Stimulated activated CD8-positive, alpha-beta memory T cell treated with anti-CD3 and anti-CD28 coated beads, Interleukin-2, amount 100 ng/mL, for 48 hours (primary cell): ENCODE measurements around the gene MYO3B.

Experiments
- DNase-seq, 2 donors: peaks; one replicate each; pipeline ENCODE4 v3.0.0-alpha.2; 2020; ENCODE audit warnings: low read depth in 2 of 2

MYO3B gene

DNA sequence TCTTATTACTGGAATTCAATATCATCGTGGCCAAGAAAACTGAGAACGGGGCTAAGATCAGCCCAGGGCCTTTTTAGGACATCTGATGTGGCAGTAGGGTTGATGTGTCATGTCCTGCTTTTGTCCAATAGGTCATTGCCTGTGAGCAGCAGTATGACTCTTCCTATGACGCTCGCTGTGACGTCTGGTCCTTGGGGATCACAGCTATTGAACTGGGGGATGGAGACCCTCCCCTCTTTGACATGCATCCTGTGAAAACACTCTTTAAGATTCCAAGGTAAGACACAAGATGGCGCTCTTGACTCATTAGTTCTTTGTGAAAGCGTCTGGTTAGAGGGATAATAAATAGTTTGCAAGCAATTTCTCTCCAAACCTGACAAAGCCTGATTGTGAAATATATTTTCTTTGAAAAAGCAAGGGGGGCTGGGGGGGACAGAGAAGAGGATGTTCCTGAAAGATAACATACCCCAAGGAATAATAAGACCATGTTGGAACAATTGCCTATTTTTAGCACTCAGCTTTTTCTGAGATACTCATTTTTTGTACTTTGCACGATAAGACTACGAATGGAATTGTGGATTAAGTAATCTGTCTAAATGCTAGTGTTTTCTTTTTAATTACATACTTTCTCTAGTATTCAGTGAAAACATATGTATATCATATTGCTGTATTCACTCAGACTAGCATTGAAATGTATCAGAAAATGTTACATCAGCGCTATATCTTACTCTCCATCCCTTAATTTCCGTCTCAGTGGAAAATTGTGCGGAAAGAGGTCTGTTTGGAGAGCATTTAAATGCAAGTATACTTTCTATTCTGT lies 58.1 kb downstream of the MYO3B start:
- no peak for DNase-seq

DNA sequence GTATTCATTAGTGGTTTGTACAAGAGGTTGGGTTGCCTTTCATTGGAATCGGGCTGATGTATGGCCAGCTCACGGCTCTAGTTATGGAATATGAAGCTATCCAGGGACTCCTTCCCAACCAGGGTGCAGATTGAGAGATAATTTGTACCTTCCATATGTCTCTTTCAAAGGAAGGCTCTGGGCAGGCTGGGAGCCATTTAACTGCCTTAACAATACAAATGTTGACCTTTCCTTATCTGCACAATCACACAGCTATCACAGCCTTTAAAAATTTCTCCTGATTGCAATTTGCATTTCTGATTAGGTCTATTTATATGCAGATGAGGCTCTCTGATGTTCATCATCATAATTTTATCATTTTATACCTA lies 58.7 kb downstream of the MYO3B start:
- no peak for DNase-seq

GRCh38 chr2:170237572-170238120 lies 59.7 kb downstream of the MYO3B start:
- no peak for DNase-seq

GRCh38 chr2:170238776-170239175 lies 60.8 kb downstream of the MYO3B start:
- DNase-seq, result no peak

- DNase-seq, result no peak
Observed at GRCh38 chr2:170240629-170241028, 62.7 kb downstream of the MYO3B start.

- DNase-seq, result no peak
Observed at GRCh38 chr2:170241756-170242155, 63.8 kb downstream of the MYO3B start.

- DNase-seq, result no peak
Observed at GRCh38 chr2:170243118-170243837, 65.3 kb downstream of the MYO3B start.

- no peak for DNase-seq
Observed at GRCh38 chr2:170243898-170244297, 66.0 kb downstream of the MYO3B start.

- DNase-seq, result no peak
Observed at GRCh38 chr2:170244555-170244954, 66.6 kb downstream of the MYO3B start.

DNA sequence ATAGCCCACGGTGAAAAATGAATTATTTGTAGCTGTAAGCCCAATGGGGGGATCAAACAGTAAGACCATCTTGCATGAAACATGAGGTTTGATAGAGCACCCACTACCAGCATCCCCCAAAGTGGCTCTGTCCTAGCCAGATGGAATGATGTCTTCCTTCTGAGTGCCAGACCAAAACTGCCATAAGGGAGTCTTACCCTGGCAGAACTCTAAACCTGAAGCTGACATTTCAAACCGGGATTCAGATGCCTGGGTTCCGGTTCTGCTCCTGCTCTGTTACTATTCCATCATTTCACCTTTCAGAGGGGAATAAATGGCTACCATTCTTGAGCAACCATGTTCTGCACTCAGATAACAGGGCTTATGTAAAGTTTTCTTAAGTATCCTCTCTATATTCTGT lies 67.4 kb downstream of the MYO3B start:
- no peak for DNase-seq

- no peak for DNase-seq
Observed at GRCh38 chr2:170247333-170247732, 69.4 kb downstream of the MYO3B start.

GRCh38 chr2:170247882-170248393 lies 70.0 kb downstream of the MYO3B start:
- no peak for DNase-seq

- no peak for DNase-seq
Observed at GRCh38 chr2:170248574-170249393, 70.8 kb downstream of the MYO3B start.

DNA sequence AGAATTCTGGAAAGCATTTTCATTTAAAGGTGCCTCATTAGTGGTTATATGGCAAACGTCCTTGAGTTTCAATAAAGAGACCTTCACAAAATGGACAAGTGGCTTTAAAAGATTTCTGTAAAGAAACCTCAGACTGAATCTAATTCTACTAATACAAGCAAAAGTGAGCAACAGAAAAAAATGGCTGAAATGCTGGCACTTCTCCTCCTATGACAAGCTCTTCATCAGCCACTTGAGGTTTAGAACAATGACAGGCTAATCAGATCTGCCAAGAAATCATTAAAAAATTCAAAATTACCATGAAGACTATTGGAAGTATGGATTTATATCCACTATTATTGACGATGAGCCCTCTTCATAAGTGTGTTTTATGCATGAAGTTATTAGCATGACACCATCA lies 71.8 kb downstream of the MYO3B start:
- no peak for DNase-seq

- no peak for DNase-seq
Observed at GRCh38 chr2:170250584-170250983, 72.6 kb downstream of the MYO3B start.

GRCh38 chr2:170252414-170252813 lies 74.5 kb downstream of the MYO3B start:
- DNase-seq, result no peak

GRCh38 chr2:170253721-170254230 lies 75.8 kb downstream of the MYO3B start:
- DNase-seq, result no peak

DNA sequence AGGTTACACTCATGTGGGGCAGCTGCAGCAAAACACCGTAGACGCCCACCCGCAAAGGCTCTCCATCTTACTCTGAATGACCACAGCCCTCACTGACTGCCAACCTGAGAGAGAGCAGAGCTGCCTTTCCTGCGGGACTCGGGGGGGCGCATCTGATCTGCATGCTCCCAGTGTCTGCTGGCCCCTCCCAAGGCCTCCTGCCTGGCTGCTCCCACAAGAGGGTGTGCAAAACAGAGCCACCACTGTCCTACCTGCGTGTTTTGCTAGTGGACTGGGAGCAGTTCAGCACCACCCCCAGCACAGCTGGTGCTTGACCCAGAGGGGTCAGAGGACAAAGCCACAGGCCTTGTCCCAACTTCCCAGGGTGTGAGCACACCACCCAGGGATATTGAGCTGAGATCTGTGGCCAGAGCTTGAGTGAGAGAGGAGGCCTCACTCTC lies 76.4 kb downstream of the MYO3B start:
- DNase-seq, result no peak

GRCh38 chr2:170255137-170255536 lies 77.2 kb downstream of the MYO3B start:
- DNase-seq, result no peak

GRCh38 chr2:170255971-170256370 lies 78.0 kb downstream of the MYO3B start:
- no peak for DNase-seq

DNA sequence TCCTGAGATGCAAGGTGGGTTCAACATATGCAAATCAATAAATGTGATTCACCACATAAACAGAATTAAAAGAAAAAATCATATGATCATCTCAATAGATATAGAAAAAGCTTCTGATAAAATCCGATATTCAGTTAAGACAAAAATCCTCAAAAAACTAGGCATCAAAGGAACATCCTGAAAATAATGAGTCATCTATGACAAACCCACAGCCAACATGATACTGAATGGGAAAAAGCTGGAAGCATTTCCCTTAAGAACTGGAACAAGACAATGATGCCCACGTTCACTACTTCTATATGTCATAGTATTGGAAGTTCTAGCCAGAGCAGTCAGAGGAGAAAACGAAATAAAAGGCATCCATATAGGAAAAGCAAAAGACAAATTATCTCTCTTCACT lies 80.4 kb downstream of the MYO3B start:
- no peak for DNase-seq

DNA sequence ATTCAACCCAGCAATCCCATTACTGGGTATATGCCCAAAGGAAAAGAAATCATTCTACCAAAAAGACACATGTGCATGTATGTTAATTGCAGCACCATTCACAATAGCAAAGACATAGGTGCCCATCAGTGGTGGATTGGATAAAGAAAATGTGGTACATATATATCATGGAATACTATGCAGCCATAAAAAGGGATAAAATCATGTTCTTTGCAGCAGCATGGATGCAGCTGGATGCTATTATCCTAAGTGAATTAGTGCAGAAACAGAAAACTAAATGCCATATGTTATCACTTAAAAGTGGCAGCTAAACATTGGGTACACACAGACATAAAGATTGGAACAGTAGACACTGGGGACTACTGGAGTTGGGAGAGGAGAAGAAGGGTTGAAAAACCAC lies 82.2 kb downstream of the MYO3B start:
- no peak for DNase-seq
